GM12878 (cell line): ENCODE data around the gene GPC3. TPM values are rescaled to one million over a fixed set of nuclear protein-coding genes. Genes with fewer than 3 reads are reported as not detected.

Experiments
- ATAC-seq: fragments of 200-7000 bp; cut with Tn5 transposase; 3 replicates; pipeline ENCODE4 v1.9.1; 2020; ENCODE audit warnings: mild to moderate bottlenecking, moderate library complexity
- BruUV-seq: library from RNA; stranded (reverse); fragments of 400-500 nt; replicated peaks from 2 replicates; lab custom pipeline; 2021; lab: Mats Ljungman, UMichigan
- CTCF ChIA-PET: fragments of 300-600 bp; sonication (Branson Sonifier 250); formaldehyde crosslinking; extraction: SDS; loops from one replicate; lab custom pipeline; 2021; ENCODE audit warnings: inconsistent platforms; lab: Yijun Ruan, JAX
- POLR2A ChIA-PET: fragments of 350-600 bp; formaldehyde crosslinking; extraction: SDS; loops from one replicate; lab custom pipeline; 2021; ENCODE audit warnings: inconsistent platforms; lab: Charles Lee
- RAD21 ChIA-PET: fragments of 300-600 bp; sonication (Branson Sonifier 250); formaldehyde crosslinking; loops from one replicate; lab custom pipeline; 2023; ENCODE audit warnings: antibody characterized with exemption; ENCODE audit not compliant: unreplicated experiment; lab: Charles Lee
- SMC1A ChIA-PET: fragments of 300-600 bp; sonication (Branson Sonifier 250); formaldehyde crosslinking; loops from one replicate; lab custom pipeline; 2023; ENCODE audit not compliant: unreplicated experiment, uncharacterized antibody; lab: Charles Lee
- DNase-seq: peaks from one replicate; pipeline ENCODE4 v3.0.0-alpha.2; 2011; ENCODE audit warnings: low read depth, low spot score
- FAIRE-seq: peaks from 3 replicates; lab custom pipeline; 2011; peaks lifted over from hg19 to GRCh38; lab: Jason Lieb, UNC
- H2AFZ ChIP-seq: 2 replicates; pipeline ENCODE4 v1.6.0; 2011; ENCODE audit warnings: low read depth, low read length, control low read depth; ENCODE audit not compliant: control insufficient read depth
- H3K27ac ChIP-seq: 2 replicates; pipeline ENCODE4 v1.5.1; 2011; ENCODE audit warnings: control low read depth; ENCODE audit not compliant: control insufficient read depth, insufficient read depth
- H3K27me3 ChIP-seq, 2 experiments: replicated peaks in 1 of 2; 2 replicates each; pipeline versions ENCODE4 v1.6.0 to v1.6.1; 2011; ENCODE audit warnings: low read length in 1 of 2; ENCODE audit not compliant: control insufficient read depth in 2 of 2, insufficient read depth in 2 of 2
- H3K36me3 ChIP-seq, 2 experiments: 2 replicates each; pipeline ENCODE4 v1.5.1; 2011; ENCODE audit warnings: low read length in 1 of 2; ENCODE audit not compliant: control insufficient read depth in 2 of 2, insufficient read depth in 2 of 2
- H3K4me1 ChIP-seq: 2 replicates; pipeline ENCODE4 v1.6.1; 2011; ENCODE audit warnings: mild to moderate bottlenecking, low read length, moderate library complexity, mixed read lengths; ENCODE audit not compliant: control insufficient read depth, insufficient read depth
- H3K4me2 ChIP-seq: 2 replicates; pipeline ENCODE4 v1.6.0; 2011; ENCODE audit warnings: control low read depth; ENCODE audit not compliant: control insufficient read depth, insufficient read depth
- H3K4me3 ChIP-seq: fragments of 200-600 bp; sonication (generic); 2 replicates; pipeline ENCODE4 v1.5.1; 2016
- H3K79me2 ChIP-seq: 2 replicates; pipeline ENCODE4 v1.6.0; 2011; ENCODE audit warnings: low read length; ENCODE audit not compliant: control insufficient read depth, insufficient read depth
- H3K9ac ChIP-seq: 2 replicates; pipeline ENCODE4 v1.8.0; 2011; ENCODE audit warnings: low read length, control low read depth, mixed read lengths; ENCODE audit not compliant: control insufficient read depth, insufficient read depth
- H3K9me3 ChIP-seq: replicated peaks from 3 replicates; pipeline ENCODE4 v1.5.1; 2011; ENCODE audit warnings: mild to moderate bottlenecking, low read length; ENCODE audit not compliant: control insufficient read depth, insufficient read depth
- H4K20me1 ChIP-seq: 2 replicates; pipeline ENCODE4 v1.6.0; 2011; ENCODE audit not compliant: control insufficient read depth, insufficient read depth
- HSF1 ChIP-seq: fragments of 150-350 bp; IDR thresholded peaks from 2 replicates; pipeline ENCODE4 v1.6.1; 2014; ENCODE audit warnings: mild to moderate bottlenecking, low read depth, low read length
- IKZF1 ChIP-seq: fragments of 450-650 bp; conservative IDR thresholded peaks from 2 replicates; pipeline ENCODE4 v1.6.1; 2017; ENCODE audit warnings: antibody characterized with exemption, mild to moderate bottlenecking
- MTA2 ChIP-seq: fragments of 450-650 bp; IDR thresholded peaks from 2 replicates; pipeline ENCODE4 v1.6.1; 2016; ENCODE audit warnings: low read depth, mild to moderate bottlenecking, moderate library complexity
- NFIC ChIP-seq: IDR thresholded peaks from 2 replicates; pipeline ENCODE4 v1.6.1; 2012; ENCODE audit warnings: low read depth, mild to moderate bottlenecking, inconsistent platforms, low read length, moderate library complexity
- NFYA ChIP-seq: IDR thresholded peaks from 2 replicates; pipeline ENCODE4 v1.6.1; 2011; ENCODE audit warnings: low read depth, mild to moderate bottlenecking, low read length, improper control_type of control experiment, borderline replicate concordance
- NR2F1 ChIP-seq: fragments of 450-650 bp; conservative IDR thresholded peaks from 2 replicates; pipeline ENCODE4 v1.6.1; 2017; ENCODE audit warnings: mild to moderate bottlenecking
- POLR2AphosphoS2 ChIP-seq: IDR thresholded peaks from 2 replicates; pipeline ENCODE4 v1.6.1; 2011; ENCODE audit warnings: low read depth, mild to moderate bottlenecking, low read length, improper control_type of control experiment, moderate library complexity
- RUNX3 ChIP-seq: IDR thresholded peaks from 2 replicates; pipeline ENCODE4 v1.6.1; 2012; ENCODE audit warnings: low read length, inconsistent platforms
- STAT1 ChIP-seq: fragments of 450-650 bp; conservative IDR thresholded peaks from 2 replicates; pipeline ENCODE4 v1.6.1; 2014; ENCODE audit warnings: antibody characterized with exemption, mild to moderate bottlenecking
- ZBED1 ChIP-seq: IDR thresholded peaks from 2 replicates; pipeline ENCODE4 v1.6.1; 2016; ENCODE audit warnings: borderline replicate concordance
- WGBS: methylation state at CpG from one replicate; pipeline ENCODE4 v1.1.6; 2016; ENCODE audit warnings: low lambda C conversion rate; ENCODE audit not compliant: insufficient replicate concordance, insufficient coverage; ENCODE audit errors: missing lambda C conversion rate; 5-methylcytosine and 5-hydroxymethylcytosine counted together
- in situ Hi-C: fragments of 300-500 bp; cut with MboI; formaldehyde crosslinking; loops from 9 replicates; pipeline ENCODE4 v1.14.3; 2018; ENCODE audit warnings: mixed read lengths
- intact Hi-C: fragments of 100-400 bp; cut with micrococcal nuclease; formaldehyde crosslinking; loops from one replicate; pipeline ENCODE4 v1.14.2; 2022; ENCODE audit not compliant: unreplicated experiment
- polyA plus RNA-seq, 11 experiments: library from polyadenylated mRNA; depleted of rRNA in 4 of 11; unstranded in 6 of 11; stranded (reverse) in 5 of 11; fragments of >200 nt; fragmentation: Nextera tagmentation in 4 of 11; fragmentation: Illumina TruSeq in 1 of 11; extraction: Ambion mirVana in 4 of 11; extraction: Trizol in 1 of 11; gene quantifications; 1 replicate in 1 of 11; 2 replicates in 10 of 11; pipeline versions ENCODE4 v1.2.1 to v1.2.3, GENCODE V29; 2011 to 2016; ENCODE audit warnings: inconsistent platforms in 2 of 11, missing spikeins in 2 of 11, low read depth in 1 of 11
- total RNA-seq, 4 experiments: library from RNA; depleted of rRNA in 3 of 4; stranded (reverse); fragments of >200 nt in 3 of 4; fragmentation: Illumina TruSeq in 1 of 4; extraction: Trizol in 1 of 4; gene quantifications; 2 replicates each; pipeline versions ENCODE4 v1.2.1 to v1.2.3, GENCODE V29; 2013 to 2021
- TF ChIP-seq, protein P1 (sequence below): fragments of 450-650 bp; IDR thresholded peaks from 2 replicates; pipeline ENCODE4 v1.6.1; 2016; ENCODE audit warnings: mild to moderate bottlenecking

The GPC3 gene
- total and polyA plus RNA-seq, 10 of the 15 experiments (the other 5 are each of a cell fraction or from before 2014, with no cell fraction given): 0.09 to 0.82 TPM; not detected in 8

GRCh38 chrX:133666256-133666655 is 319.1 kb downstream of the GPC3 start:
- no TSS peak for BruUV-seq
- ChIA-PET POLR2A (no interaction called here), SMC1A (interaction anchor here (0.6 to 2.0 kb wide), 5 partner anchors 8 to 486 kb away, joined by 3 to 11 read pairs (median 3); no protein-coding TSS in a partner anchor), RAD21 (interaction anchor here (1.2 to 2.3 kb wide), 3 partner anchors 255 to 447 kb away, joined by 3 to 7 read pairs (median 3); no protein-coding TSS in a partner anchor), CTCF (interaction anchor here (0.6 to 3.9 kb wide), 7 partner anchors 11 to 1052 kb away, joined by 3 to 16 read pairs (median 4); no protein-coding TSS in a partner anchor)
- FAIRE-seq: no peak
- TF ChIP-seq NFIC: no peak
- Histone ChIP-seq H3K4me2 (no peak overlapping the region), H3K27ac (no peak overlapping the region), H3K9me3 (no peaks in the 10 kb centered on the region), H4K20me1 (no peaks in the 10 kb centered on the region), H3K4me1 (no peaks in the 10 kb centered on the region), H3K36me3 (no peaks in the 10 kb centered on the region), H3K4me3 (no peak overlapping the region), H3K9ac (no peak overlapping the region), H3K79me2 (no peaks in the 10 kb centered on the region), H3K27me3 (no peaks in the 10 kb centered on the region), H2AFZ (no peak overlapping the region)
- no peak for ATAC-seq
- intact Hi-C loops: no loop called here
- no peak for DNase-seq
- in situ Hi-C loops: no loop called here

GRCh38 chrX:133661962-133662839 is 323.2 kb downstream of the GPC3 start:
- no peak overlapping the region for H3K9ac ChIP-seq
- POLR2A ChIA-PET: no interaction called here
- SMC1A ChIA-PET: interaction anchor here (1.7 kb wide), 1 partner anchor 8 kb away, joined by 6 read pairs; no protein-coding TSS in a partner anchor
- FAIRE-seq: no peak
- TF ChIP-seq NFYA (no peak), HSF1 (no peak), POLR2AphosphoS2 (no peak), ZBED1 (no peak), STAT1 (no peak), NR2F1 (no peak), IKZF1 (no peak), RUNX3 (no peak), MTA2 (no peak)
- TF ChIP-seq, protein P1, sequence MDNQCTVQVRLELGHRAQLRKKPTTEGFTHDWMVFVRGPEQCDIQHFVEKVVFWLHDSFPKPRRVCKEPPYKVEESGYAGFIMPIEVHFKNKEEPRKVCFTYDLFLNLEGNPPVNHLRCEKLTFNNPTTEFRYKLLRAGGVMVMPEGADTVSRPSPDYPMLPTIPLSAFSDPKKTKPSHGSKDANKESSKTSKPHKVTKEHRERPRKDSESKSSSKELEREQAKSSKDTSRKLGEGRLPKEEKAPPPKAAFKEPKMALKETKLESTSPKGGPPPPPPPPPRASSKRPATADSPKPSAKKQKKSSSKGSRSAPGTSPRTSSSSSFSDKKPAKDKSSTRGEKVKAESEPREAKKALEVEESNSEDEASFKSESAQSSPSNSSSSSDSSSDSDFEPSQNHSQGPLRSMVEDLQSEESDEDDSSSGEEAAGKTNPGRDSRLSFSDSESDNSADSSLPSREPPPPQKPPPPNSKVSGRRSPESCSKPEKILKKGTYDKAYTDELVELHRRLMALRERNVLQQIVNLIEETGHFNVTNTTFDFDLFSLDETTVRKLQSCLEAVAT: no peak
- H3K36me3 ChIP-seq: no peaks in the 10 kb centered on the region
- H3K4me2 ChIP-seq: no peak overlapping the region
- intact Hi-C loops: no loop called here
- H3K4me1 ChIP-seq: no peaks in the 10 kb centered on the region
- H3K79me2 ChIP-seq: no peaks in the 10 kb centered on the region
- no peak overlapping the region for H3K4me3 ChIP-seq
- in situ Hi-C loops: no loop called here
- no peak overlapping the region for H2AFZ ChIP-seq
- H3K9me3 ChIP-seq: no peaks in the 10 kb centered on the region
- H3K27ac ChIP-seq: no peak overlapping the region
- 0% methylated on average over 3 of the region's 3 CpGs for WGBS
- no peaks in the 10 kb centered on the region for H4K20me1 ChIP-seq
- no TSS peak for BruUV-seq
- DNase-seq: no peak
- CTCF ChIA-PET: interaction anchor here (0.7 kb wide), 1 partner anchor 12 kb away, joined by 3 read pairs; no protein-coding TSS in a partner anchor
- RAD21 ChIA-PET: no interaction called here
- H3K27me3 ChIP-seq: no peaks in the 10 kb centered on the region; a peak in 1 of 4 replicates
- ATAC-seq: no peak
